HEK293T (cell line): Measurements from ENCODE around the gene LARP1B.
"Not testable (repeated sequence)": the region's sequence is repeated elsewhere in the genome, so short reads cannot be mapped to it uniquely, and the experiment has no call there.

ENCODE experiments used
- CTCF ChIA-PET: fragments of 350-600 bp; formaldehyde crosslinking; extraction: SDS; loops from one replicate; lab custom pipeline; 2021; ENCODE audit warnings: antibody characterized with exemption, inconsistent platforms; lab: Yijun Ruan, JAX
- POLR2A ChIA-PET: fragments of 350-600 bp; formaldehyde crosslinking; extraction: SDS; loops from one replicate; lab custom pipeline; 2020; ENCODE audit warnings: antibody characterized with exemption, inconsistent platforms; lab: Yijun Ruan, JAX
- DNase-seq: peaks from one replicate; pipeline ENCODE4 v3.0.0; 2012; ENCODE audit warnings: mixed read lengths; ENCODE audit errors: extremely low spot score
- ARNT ChIP-seq: fragments of 450-650 bp; IDR thresholded peaks from 2 replicates; pipeline ENCODE4 v1.6.1; 2017; ENCODE audit warnings: mild to moderate bottlenecking
- BHLHE40 ChIP-seq: fragments of 450-650 bp; IDR thresholded peaks from 2 replicates; pipeline ENCODE4 v1.6.1; 2016; ENCODE audit warnings: mild to moderate bottlenecking, moderate library complexity, borderline replicate concordance
- CTBP1 ChIP-seq: fragments of 450-650 bp; IDR thresholded peaks from 2 replicates; pipeline ENCODE4 v1.6.1; 2016; ENCODE audit warnings: borderline replicate concordance
- ELF4 ChIP-seq: fragments of 450-650 bp; IDR thresholded peaks from 2 replicates; pipeline ENCODE4 v1.6.1; 2017; ENCODE audit warnings: antibody characterized with exemption
- FOXA1 ChIP-seq: fragments of 450-650 bp; IDR thresholded peaks from 2 replicates; pipeline ENCODE4 v1.6.1; 2016; ENCODE audit warnings: mild to moderate bottlenecking
- FOXK2 ChIP-seq: fragments of 450-650 bp; IDR thresholded peaks from 2 replicates; pipeline ENCODE4 v1.6.1; 2016; ENCODE audit warnings: mild to moderate bottlenecking
- HDGF ChIP-seq: fragments of 450-650 bp; IDR thresholded peaks from 2 replicates; pipeline ENCODE4 v1.6.1; 2017; ENCODE audit warnings: antibody characterized with exemption, borderline replicate concordance
- L3MBTL2 ChIP-seq: fragments of 450-650 bp; conservative IDR thresholded peaks from 2 replicates; pipeline ENCODE4 v1.6.1; 2016; ENCODE audit warnings: mild to moderate bottlenecking
- LEF1 ChIP-seq: fragments of 450-650 bp; IDR thresholded peaks from 2 replicates; pipeline ENCODE4 v1.6.1; 2017; ENCODE audit warnings: mild to moderate bottlenecking, borderline replicate concordance
- SP1 ChIP-seq: fragments of 450-650 bp; IDR thresholded peaks from 2 replicates; pipeline ENCODE4 v1.6.1; 2017
- SUZ12 ChIP-seq: fragments of 450-650 bp; IDR thresholded peaks from 2 replicates; pipeline ENCODE4 v1.6.1; 2016; ENCODE audit warnings: mild to moderate bottlenecking
- TARDBP ChIP-seq: fragments of 450-650 bp; IDR thresholded peaks from 2 replicates; pipeline ENCODE4 v1.6.1; 2016
- ZNF384 ChIP-seq: fragments of 450-650 bp; IDR thresholded peaks from 2 replicates; pipeline ENCODE4 v1.6.1; 2016

Gene LARP1B

GRCh38 chr4:128247906-128248305 is 186.8 kb downstream of the LARP1B start:
- DNase-seq = no peak
- ChIA-PET POLR2A (no interaction called here), CTCF (no interaction called here)
- TF ChIP-seq ELF4 (no peak), ZNF384 (no peak), CTBP1 (no peak), LEF1 (no peak), HDGF (no peak), SP1 (no peak)

- no peak for TF ChIP-seq BHLHE40
- no peak for DNase-seq
- ChIA-PET POLR2A (no interaction called here), CTCF (no interaction called here)
Observed at GRCh38 chr4:128249787-128250668, 188.9 kb downstream of the LARP1B start.

GRCh38 chr4:128255906-128256305 is 194.8 kb downstream of the LARP1B start:
- DNase-seq = no peak
- no peak for TF ChIP-seq ELF4
- no peak for TF ChIP-seq BHLHE40
- TF ChIP-seq ARNT = no peak
- TF ChIP-seq TARDBP = no peak
- TF ChIP-seq SUZ12 = no peak
- TF ChIP-seq L3MBTL2 = no peak
- no peak for TF ChIP-seq FOXA1
- TF ChIP-seq CTBP1 = no peak
- no peak for TF ChIP-seq FOXK2
- ChIA-PET CTCF (no interaction called here), POLR2A (no interaction called here)

- ChIA-PET POLR2A (no interaction called here), CTCF (no interaction called here)
- TF ChIP-seq ELF4 (no peak), FOXK2 (no peak), ARNT (no peak), CTBP1 (no peak), ZNF384 (no peak), HDGF (no peak), SUZ12 (no peak)
- no peak for DNase-seq
Observed at GRCh38 chr4:128256539-128256938, 195.4 kb downstream of the LARP1B start.

- POLR2A ChIA-PET, DNase-seq, CTCF ChIA-PET: not testable (repeated sequence)
Observed at GRCh38 chr4:128258166-128258565, 197.1 kb downstream of the LARP1B start.

GRCh38 chr4:128259889-128260288 is 198.8 kb downstream of the LARP1B start:
- DNase-seq, CTCF ChIA-PET, POLR2A ChIA-PET: not testable (repeated sequence)
